ENCODE data around the gene MACROH2A1. TPM values are rescaled to one million over a fixed set of nuclear protein-coding genes. Genes with fewer than 3 reads are reported as not detected.

Gene MACROH2A1
- total RNA-seq, 1 donor from 2014 or later, result 315 TPM

DNA sequence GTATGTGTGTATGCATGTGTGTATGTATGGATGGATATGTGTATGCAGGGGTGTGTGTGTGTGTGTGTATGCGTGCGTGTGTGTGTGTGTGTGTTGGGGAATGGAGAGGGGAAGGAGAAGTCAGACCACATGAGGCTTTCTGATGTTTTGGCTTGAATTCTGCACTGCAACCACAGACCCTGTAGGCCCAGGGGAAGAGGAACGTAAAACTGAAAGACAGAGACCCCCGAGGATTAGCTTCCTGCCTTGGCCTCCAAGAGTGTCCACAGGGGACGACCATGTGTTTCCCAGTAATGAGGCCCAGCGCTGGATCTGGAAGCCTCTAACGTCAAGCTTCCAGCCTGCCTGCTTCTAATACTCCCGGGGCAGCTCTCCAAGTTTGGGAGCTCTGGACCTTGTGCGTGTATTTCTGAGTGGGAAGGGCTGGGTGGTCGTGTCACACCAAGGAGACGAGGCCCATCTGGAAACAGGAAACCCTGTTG lies 42.4 kb upstream of the MACROH2A1 start:
- Mint-ChIP-seq H3K9me3 (no peaks in the 10 kb centered on the region), H3K27ac (no peak overlapping the region), H3K4me3 (no peak overlapping the region), H3K36me3 (ENCODE audit: low read depth) (no peaks in the 10 kb centered on the region), H3K4me1 (ENCODE audit: low read depth) (no peaks in the 10 kb centered on the region), H3K27me3 (ENCODE audit: insufficient read depth) (peaks cover 5% of the 10 kb centered on the region)
- intact Hi-C loops (cut with micrococcal nuclease), result no loop called here
- DNase-seq (ENCODE audit: low spot score), result no peak

DNA sequence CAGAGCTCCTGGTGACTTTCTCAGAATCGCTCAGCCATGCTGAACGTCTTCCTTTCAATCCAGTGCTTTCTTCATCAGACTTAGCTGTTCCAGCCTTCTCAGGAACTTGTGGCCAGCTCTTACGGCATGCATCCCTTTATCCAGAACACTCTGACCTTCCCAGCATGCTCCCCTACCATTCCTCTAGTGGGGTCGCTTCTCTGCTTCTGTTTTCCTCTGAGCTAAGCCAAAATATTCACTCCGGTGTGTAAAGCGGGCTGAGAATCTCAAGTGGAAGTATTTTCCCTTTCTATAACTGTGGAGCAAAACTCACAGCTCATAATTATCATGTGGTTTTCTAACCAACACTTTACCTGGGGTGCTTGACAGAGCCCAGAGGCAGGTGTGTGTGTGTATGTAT lies 41.9 kb upstream of the MACROH2A1 start:
- Mint-ChIP-seq H3K36me3 (ENCODE audit: low read depth) (no peaks in the 10 kb centered on the region), H3K27me3 (ENCODE audit: insufficient read depth) (peaks cover 5% of the 10 kb centered on the region), H3K27ac (no peak overlapping the region), H3K4me1 (ENCODE audit: low read depth) (no peaks in the 10 kb centered on the region), H3K4me3 (no peak overlapping the region), H3K9me3 (no peaks in the 10 kb centered on the region)
- DNase-seq (ENCODE audit: low spot score), result no peak
- intact Hi-C loops (cut with micrococcal nuclease), result no loop called here

DNA sequence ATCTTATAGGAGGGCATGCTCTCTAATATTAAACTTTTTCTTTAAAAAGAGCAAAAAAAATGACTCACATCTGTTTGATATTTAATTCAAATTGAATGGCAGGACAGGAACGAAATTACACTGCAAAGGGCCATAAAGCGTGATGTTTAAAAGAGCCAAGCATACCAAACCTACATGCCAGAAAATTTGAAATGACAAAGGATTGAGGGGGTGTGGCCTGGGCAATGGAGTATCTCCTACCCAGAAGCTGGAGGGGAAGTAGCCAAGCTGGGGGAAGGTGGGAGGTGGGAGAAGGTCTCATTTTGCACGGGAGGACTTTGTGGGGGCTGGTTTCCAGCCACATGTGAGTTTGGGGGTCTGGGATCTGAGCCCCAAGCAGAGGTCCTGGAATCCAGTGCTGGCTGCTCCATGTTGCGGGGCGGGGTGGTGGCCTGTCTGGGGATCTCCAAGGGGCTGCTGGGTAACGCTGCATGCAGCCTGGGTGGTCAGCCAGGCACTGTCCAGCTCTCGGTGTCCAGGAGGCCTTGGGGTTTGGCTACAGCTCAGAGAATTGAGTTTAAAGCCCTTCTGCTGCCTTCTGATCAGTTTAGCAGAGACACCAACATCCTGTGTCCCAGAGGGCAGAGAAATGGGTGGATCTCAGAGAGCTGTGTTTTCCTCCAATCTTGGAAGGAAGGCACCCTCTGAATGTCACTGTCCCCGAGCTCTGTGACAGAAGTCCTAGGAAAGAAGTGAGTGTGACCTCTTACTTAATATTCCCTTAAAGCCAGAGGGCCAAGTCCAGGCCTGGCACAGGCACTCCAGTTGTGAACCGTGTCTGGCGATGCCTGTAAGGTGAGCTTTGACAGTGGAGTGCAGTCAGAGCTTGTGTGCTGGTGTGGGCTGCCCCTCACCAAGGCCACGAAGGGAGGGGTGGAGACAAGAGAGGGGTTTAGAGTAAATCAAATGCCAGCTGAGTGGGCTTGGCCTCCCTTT lies 40.5 kb upstream of the MACROH2A1 start:
- DNase-seq (ENCODE audit: low spot score), result no peak
- H3K27ac Mint-ChIP-seq, result no peak overlapping the region

DNA sequence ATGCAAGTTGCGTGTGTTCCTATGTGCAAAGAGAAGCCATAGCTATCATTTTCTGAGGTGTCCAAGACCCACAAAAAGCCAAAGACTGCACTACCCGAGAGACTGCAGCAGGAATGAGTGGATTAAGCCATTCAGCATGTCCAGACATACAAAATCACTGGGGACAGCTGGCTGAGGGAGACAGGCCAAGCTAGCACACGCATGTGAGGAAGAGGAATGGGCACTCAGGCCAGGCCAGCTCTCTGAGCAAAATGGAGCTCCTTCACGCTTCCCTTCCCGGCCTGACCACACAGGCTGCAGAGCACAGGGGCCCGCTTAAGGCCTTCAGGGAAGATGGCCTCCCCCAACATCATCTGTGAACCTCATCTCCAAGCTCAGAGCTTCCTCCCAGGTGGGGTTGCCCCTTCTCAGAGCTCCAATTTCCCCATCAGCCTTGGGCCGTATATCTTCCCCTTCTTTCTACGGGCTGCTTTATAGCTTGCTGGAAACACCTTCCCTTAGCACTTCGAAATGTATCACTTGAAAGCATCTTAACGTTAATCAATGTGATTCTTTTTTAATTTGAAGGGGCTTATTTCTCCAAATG lies 39.7 kb upstream of the MACROH2A1 start:
- Mint-ChIP-seq H3K27ac (no peak overlapping the region), H3K4me1 (ENCODE audit: low read depth) (no peaks in the 10 kb centered on the region), H3K27me3 (ENCODE audit: insufficient read depth) (peaks cover 10% of the 10 kb centered on the region), H3K9me3 (no peaks in the 10 kb centered on the region), H3K4me3 (no peak overlapping the region), H3K36me3 (ENCODE audit: low read depth) (no peaks in the 10 kb centered on the region)
- no peak for DNase-seq (ENCODE audit: low spot score)
- intact Hi-C loops (cut with micrococcal nuclease), result no loop called here

More for the DNA sequence above, 40.5 kb upstream of the MACROH2A1 start:
- no peak overlapping the region for H3K4me3 Mint-ChIP-seq
- intact Hi-C loops (cut with micrococcal nuclease), result no loop called here
- peaks cover 7% of the 10 kb centered on the region for H3K27me3 Mint-ChIP-seq (ENCODE audit: insufficient read depth)
- no peaks in the 10 kb centered on the region for H3K4me1 Mint-ChIP-seq (ENCODE audit: low read depth)
- H3K36me3 Mint-ChIP-seq (ENCODE audit: low read depth), result no peaks in the 10 kb centered on the region
- no peaks in the 10 kb centered on the region for H3K9me3 Mint-ChIP-seq

DNA sequence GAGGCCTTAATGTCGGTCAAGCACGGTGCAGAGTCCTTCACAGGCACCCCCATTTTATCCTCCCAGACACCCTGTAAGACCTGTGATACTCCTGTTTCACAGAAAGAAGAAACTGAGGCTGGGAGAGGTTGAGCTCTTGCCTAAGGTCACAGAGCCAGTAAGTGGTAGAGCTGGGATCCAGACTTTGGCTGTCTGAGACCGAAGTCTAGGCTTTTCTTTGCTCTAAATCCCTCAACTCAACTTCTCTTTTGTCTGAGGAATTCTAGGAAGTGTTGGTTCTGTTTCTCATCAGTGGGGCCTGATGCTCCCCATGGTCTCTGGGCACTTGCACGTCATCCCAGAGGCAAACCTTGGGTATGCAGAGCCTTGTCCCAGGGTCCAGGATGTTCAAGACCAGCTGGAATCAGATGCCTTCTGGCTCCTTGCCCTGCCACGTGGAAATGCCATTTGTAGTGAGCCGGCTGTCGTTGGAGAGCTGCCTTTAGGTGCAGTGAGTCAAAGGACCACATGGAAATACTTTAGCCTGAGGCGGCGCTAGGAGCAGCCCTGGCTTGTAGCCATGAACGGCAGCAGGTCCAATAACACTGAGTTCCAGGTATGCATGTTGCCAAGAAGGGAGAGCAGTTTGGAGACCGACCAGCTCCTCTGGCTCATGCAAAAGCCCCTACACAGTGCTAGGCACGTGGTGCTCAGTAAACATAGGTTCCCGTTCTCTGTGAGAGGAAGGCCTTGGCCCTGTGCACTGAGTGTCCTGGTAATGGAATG lies 38.9 kb upstream of the MACROH2A1 start:
- intact Hi-C loops (cut with micrococcal nuclease), result no loop called here
- H3K27me3 Mint-ChIP-seq (ENCODE audit: insufficient read depth), result peaks cover 12% of the 10 kb centered on the region
- no peak overlapping the region for H3K4me3 Mint-ChIP-seq
- H3K27ac Mint-ChIP-seq, result no peak overlapping the region
- H3K9me3 Mint-ChIP-seq, result no peaks in the 10 kb centered on the region
- no peaks in the 10 kb centered on the region for H3K4me1 Mint-ChIP-seq (ENCODE audit: low read depth)
- no peak for DNase-seq (ENCODE audit: low spot score)
- H3K36me3 Mint-ChIP-seq (ENCODE audit: low read depth), result no peaks in the 10 kb centered on the region

DNA sequence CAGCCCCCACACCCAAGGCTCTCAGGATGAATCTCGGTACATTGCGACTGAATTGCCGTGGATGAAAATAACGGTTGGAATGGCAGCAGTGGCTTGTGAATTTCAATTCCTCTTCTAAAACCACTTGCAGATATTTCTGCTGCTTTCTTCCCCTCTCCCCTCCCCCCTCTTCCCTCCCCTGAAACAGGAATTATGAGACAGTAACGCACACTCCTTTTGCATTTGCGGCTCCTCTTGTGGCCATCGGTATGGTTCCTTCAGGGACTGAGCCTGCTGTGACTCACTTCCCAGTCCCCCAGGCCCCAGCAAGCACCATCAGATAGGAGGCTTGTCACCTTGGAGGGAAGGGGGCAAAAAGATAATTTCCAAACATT lies 38.4 kb upstream of the MACROH2A1 start:
- no peaks in the 10 kb centered on the region for H3K9me3 Mint-ChIP-seq
- DNase-seq (ENCODE audit: low spot score), result no peak
- intact Hi-C loops (cut with micrococcal nuclease), result no loop called here
- no peak overlapping the region for H3K4me3 Mint-ChIP-seq
- H3K36me3 Mint-ChIP-seq (ENCODE audit: low read depth), result no peaks in the 10 kb centered on the region
- H3K4me1 Mint-ChIP-seq (ENCODE audit: low read depth), result no peaks in the 10 kb centered on the region
- no peak overlapping the region for H3K27ac Mint-ChIP-seq
- peaks cover 12% of the 10 kb centered on the region for H3K27me3 Mint-ChIP-seq (ENCODE audit: insufficient read depth)

DNA sequence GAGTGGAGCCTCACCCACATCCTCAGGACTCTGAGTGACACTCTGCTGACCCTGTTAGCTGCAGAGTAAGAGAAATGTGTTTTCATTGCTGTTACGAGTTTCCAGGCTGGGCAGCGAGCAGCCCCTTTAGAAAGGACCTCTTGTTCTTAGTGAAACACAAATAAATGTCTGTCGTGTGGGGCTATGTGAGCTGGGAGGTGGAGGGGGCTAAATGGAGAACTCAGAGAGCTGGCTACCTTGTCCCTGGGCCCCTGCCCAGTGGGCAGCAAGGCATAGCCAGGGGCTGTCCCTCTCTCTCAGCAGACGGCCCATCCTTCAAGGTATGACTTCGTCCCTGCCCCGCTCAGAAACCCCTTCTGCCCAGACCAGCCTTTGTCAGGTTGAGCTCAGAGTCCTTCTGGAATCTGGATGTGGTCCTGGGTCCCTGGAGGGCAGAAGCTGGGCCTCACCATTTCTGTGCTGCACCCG lies 38.0 kb upstream of the MACROH2A1 start:
- intact Hi-C loops (cut with micrococcal nuclease), result no loop called here
- Mint-ChIP-seq H3K9me3 (no peaks in the 10 kb centered on the region), H3K27ac (no peak overlapping the region), H3K36me3 (ENCODE audit: low read depth) (no peaks in the 10 kb centered on the region), H3K4me1 (ENCODE audit: low read depth) (no peaks in the 10 kb centered on the region), H3K27me3 (ENCODE audit: insufficient read depth) (peaks cover 12% of the 10 kb centered on the region), H3K4me3 (no peak overlapping the region)
- no peak for DNase-seq (ENCODE audit: low spot score)

DNA sequence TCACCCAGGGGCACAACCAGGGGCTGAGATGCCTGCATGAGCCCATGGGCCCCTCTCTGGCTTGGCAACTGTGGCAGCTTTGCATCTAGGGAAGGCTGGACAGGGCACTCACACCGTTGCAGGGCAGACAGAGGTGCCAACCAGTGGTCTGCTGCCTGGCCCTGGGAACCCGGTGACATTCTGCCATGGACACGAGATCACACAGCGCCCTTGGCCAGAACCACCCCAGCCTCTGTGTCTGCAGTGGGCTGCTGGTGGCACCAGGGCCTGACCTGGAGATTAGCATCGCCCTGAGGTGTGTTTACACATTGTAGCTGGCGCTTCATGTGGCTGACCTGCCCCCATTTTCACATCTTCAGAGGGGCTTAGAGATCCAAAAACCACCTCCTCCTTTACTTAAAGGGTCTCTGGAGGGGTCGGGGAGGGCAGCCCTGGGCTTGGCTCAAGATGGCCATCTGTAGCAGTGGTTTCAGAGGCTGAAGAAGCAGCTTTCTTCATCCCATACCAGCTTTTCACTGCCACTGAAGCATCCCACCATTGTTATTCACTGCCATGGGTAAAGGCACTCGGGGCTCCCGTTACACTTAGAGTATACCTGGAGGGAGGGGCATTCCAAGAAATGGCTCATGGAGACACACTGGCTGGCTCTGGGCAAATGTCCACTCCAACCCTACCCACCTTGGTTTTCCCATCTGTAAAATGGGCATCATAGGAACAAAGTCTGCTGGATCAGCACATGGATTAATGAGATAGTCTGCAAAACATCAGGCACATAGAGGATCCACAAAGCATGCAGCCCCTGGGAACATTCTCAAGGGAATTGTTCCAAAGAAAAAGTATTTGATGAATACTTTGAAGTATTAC lies 36.7 kb upstream of the MACROH2A1 start:
- no peak for DNase-seq (ENCODE audit: low spot score)
- Mint-ChIP-seq H3K27me3 (ENCODE audit: insufficient read depth) (peaks cover 12% of the 10 kb centered on the region), H3K36me3 (ENCODE audit: low read depth) (no peaks in the 10 kb centered on the region), H3K27ac (no peak overlapping the region), H3K9me3 (no peaks in the 10 kb centered on the region), H3K4me1 (ENCODE audit: low read depth) (no peaks in the 10 kb centered on the region), H3K4me3 (no peak overlapping the region)
- intact Hi-C loops (cut with micrococcal nuclease), result no loop called here

DNA sequence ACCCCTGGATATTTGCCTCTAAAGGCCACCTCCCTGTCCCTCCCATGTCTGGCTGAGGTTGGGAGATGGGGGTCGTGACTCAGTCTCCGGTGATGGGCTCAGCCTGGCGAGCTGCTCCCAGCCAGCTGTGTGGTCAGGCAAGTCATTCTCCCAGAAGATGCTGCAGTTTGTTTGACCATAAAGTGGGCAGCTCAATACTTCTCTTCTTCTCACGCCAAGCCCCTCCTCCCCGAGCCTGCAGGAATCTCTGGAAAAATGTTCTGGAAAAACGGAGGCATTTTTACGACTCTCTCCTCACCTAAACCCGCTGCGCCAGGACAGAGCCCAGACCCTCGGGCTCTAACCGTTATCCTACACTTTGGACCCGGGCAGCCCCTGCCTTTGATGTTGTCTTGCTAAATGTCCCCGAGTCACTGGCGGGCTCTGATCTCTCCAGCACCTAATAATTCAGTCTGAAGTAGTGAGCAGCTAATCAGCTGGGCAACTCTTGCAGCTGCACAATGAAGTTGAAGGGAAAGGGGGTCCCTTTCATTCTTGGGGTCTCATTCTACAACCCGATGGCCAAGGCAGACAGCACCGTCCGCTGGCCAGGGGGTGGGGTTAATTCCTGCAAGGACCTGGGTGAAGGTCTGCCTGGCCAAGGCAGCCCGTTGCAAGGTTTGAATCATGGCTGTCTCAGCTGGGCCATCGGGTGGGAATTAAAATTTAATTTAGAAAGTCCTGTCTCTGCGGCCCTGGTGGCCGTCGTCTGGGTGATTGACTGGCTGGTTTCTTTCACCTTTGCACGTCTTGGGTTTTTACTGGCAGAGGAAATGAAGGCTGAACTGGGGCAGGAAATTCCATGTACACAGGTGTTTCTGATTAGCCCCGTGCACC lies 35.8 kb upstream of the MACROH2A1 start:
- Mint-ChIP-seq H3K4me1 (ENCODE audit: low read depth) (no peaks in the 10 kb centered on the region), H3K27ac (no peak overlapping the region), H3K4me3 (no peak overlapping the region), H3K27me3 (ENCODE audit: insufficient read depth) (peaks cover 12% of the 10 kb centered on the region), H3K36me3 (ENCODE audit: low read depth) (no peaks in the 10 kb centered on the region), H3K9me3 (no peaks in the 10 kb centered on the region)
- intact Hi-C loops (cut with micrococcal nuclease), result no loop called here
- DNase-seq (ENCODE audit: low spot score), result no peak

DNA sequence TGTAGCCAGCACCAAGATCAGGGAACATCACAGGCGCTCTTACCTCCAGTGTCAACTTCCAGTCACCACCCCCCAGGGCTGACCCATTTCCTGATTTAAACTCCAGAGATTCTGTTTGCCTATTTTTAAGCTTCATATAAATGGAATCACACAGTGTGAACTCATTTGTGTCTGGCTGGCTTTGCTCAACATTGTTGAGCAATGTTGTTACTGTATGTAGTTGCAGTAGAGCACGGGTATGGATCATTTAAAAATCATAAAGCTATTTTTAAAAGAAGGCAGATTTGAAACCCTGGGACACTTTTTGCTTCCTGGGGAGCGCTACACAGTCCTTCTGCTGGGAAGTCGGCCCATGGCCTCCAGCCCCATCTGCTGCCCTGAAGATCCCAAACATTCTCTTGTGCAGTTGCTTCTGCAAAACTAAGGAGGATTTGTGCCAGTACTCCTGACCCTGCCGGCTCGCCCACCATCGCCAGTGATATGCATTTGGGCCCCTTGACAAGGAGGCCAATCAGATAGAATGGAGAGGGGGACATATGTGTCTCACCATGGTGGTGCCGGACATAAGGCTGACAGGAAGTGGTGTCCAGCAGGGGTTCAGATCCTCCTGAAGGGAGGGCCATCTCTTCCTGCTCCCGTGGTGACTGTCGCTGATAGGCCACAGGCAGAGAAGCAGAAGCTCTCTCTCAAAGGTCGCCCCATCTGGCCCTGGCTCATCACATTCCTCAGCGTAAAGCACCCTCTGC lies 34.8 kb upstream of the MACROH2A1 start:
- no peaks in the 10 kb centered on the region for H3K4me1 Mint-ChIP-seq (ENCODE audit: low read depth)
- no peak overlapping the region for H3K4me3 Mint-ChIP-seq
- H3K27me3 Mint-ChIP-seq (ENCODE audit: insufficient read depth), result peaks cover 12% of the 10 kb centered on the region
- DNase-seq (ENCODE audit: low spot score), result no peak
- H3K36me3 Mint-ChIP-seq (ENCODE audit: low read depth), result no peaks in the 10 kb centered on the region
- H3K9me3 Mint-ChIP-seq, result no peaks in the 10 kb centered on the region
- intact Hi-C loops (cut with micrococcal nuclease), result no loop called here
- H3K27ac Mint-ChIP-seq, result no peak overlapping the region

DNA sequence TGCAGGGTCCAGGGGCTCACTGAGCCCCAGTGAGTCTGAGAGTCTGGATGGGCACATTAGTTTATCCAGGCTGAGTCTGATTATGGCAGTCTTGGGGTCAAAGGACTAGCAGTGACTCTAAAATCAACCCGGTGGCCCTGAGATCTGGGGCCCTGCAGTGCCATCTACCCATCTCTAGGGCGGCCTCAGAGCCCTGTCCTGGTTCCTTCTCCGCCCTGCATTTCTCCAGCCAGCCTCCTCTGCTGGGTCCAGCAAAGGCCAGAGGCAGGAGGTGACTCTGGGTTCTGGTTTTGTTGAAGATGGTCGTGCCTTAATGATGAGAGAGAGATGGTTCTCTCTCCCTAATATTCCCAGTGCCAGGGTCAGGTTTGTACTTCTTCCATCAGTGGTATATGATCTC lies 33.1 kb upstream of the MACROH2A1 start:
- Mint-ChIP-seq H3K36me3 (ENCODE audit: low read depth) (no peaks in the 10 kb centered on the region), H3K27me3 (ENCODE audit: insufficient read depth) (peaks cover 12% of the 10 kb centered on the region), H3K27ac (no peak overlapping the region), H3K4me1 (ENCODE audit: low read depth) (no peaks in the 10 kb centered on the region), H3K4me3 (no peak overlapping the region), H3K9me3 (peaks cover 7% of the 10 kb centered on the region)
- no peak for DNase-seq (ENCODE audit: low spot score)
- intact Hi-C loops (cut with micrococcal nuclease), result no loop called here

Data from activated T-helper 1 cell treated with anti-CD3 and anti-CD28 coated beads, Interleukin-12 subunit alpha, Interleukin-12 subunit beta, Interleukin-2, Interleukin-4 antibody, amounts not matched to agents 30 ng/mL and 10 ng/mL and 1 ng/mL, durations not matched to agents 14 hours and 24 hours and 36 hours (primary cell).